CD4-positive, alpha-beta memory T cell (primary cell): ENCODE measurements around the gene OBSCN. TPM values are rescaled to one million over a fixed set of nuclear protein-coding genes. Genes with fewer than 3 reads are reported as not detected.

Experiments
- CTCF ChIA-PET: fragments of 350-600 bp; sonication (Branson Sonifier 250); formaldehyde crosslinking; loops from one replicate; lab custom pipeline; 2021; ENCODE audit warnings: inconsistent platforms; ENCODE audit not compliant: partially characterized antibody; lab: Charles Lee
- POLR2A ChIA-PET: fragments of 350-600 bp; sonication (Branson Sonifier 250); formaldehyde crosslinking; loops from one replicate; lab custom pipeline; 2021; ENCODE audit not compliant: partially characterized antibody; lab: Charles Lee
- DNase-seq, 5 donors: peaks; one replicate each; pipeline versions ENCODE4 v3.0.0 to v3.0.0-alpha.2; 2020 to 2022; ENCODE audit warnings: mixed read lengths in 1 of 5
- H3K27ac ChIP-seq: one replicate; pipeline ENCODE4 v1.7.0; 2013; ENCODE audit warnings: low read depth, low read length
- H3K27me3 ChIP-seq: 2 replicates; pipeline ENCODE4 v1.7.0; 2013; ENCODE audit warnings: mild to moderate bottlenecking, low read length, moderate library complexity; ENCODE audit not compliant: insufficient read depth
- H3K36me3 ChIP-seq: 2 replicates; pipeline ENCODE4 v1.7.0; 2013; ENCODE audit warnings: mild to moderate bottlenecking, low read length, moderate library complexity; ENCODE audit not compliant: insufficient read depth
- H3K4me1 ChIP-seq: 2 replicates; pipeline ENCODE4 v1.7.0; 2013; ENCODE audit warnings: mild to moderate bottlenecking, low read length, moderate library complexity; ENCODE audit not compliant: insufficient read depth
- H3K4me3 ChIP-seq, 2 donors: one replicate each; pipeline ENCODE4 v1.7.0; 2013; ENCODE audit warnings: low read length in 2 of 2, mild to moderate bottlenecking in 1 of 2
- H3K9me3 ChIP-seq, 2 donors: one replicate each; pipeline ENCODE4 v1.7.0; 2013; ENCODE audit warnings: low read length in 2 of 2, control low read depth in 1 of 2; ENCODE audit not compliant: control insufficient read depth in 1 of 2
- H3K27ac Mint-ChIP-seq, 7 donors: one replicate each; pipeline ENCODE4 v1.8.0; 2020 to 2021; ENCODE audit warnings: mixed read lengths in 7 of 7, mild to moderate bottlenecking in 6 of 7, inconsistent platforms in 3 of 7, moderate library complexity in 3 of 7
- H3K27me3 Mint-ChIP-seq, 2 donors: one replicate each; pipeline ENCODE4 v1.8.0; 2020 to 2021; ENCODE audit warnings: mixed read lengths in 2 of 2
- H3K36me3 Mint-ChIP-seq, 2 donors: one replicate each; pipeline ENCODE4 v1.8.0; 2020 to 2021; ENCODE audit warnings: mixed read lengths in 2 of 2, inconsistent platforms in 1 of 2, mild to moderate bottlenecking in 1 of 2
- H3K4me1 Mint-ChIP-seq, 4 donors: one replicate each; pipeline ENCODE4 v1.8.0; 2020 to 2021; ENCODE audit warnings: mixed read lengths in 4 of 4, mild to moderate bottlenecking in 1 of 4
- H3K4me3 Mint-ChIP-seq, 8 donors: one replicate each; pipeline ENCODE4 v1.8.0; 2020 to 2021; ENCODE audit warnings: mixed read lengths in 8 of 8, mild to moderate bottlenecking in 7 of 8, moderate library complexity in 6 of 8, inconsistent platforms in 3 of 8
- H3K9me3 Mint-ChIP-seq, 8 donors: one replicate each; pipeline ENCODE4 v1.8.0; 2020 to 2021; ENCODE audit warnings: mixed read lengths in 8 of 8, mild to moderate bottlenecking in 5 of 8, inconsistent platforms in 3 of 8, moderate library complexity in 1 of 8
- intact Hi-C: fragments of 100-400 bp; cut with micrococcal nuclease; formaldehyde crosslinking; loops from one replicate; pipeline ENCODE4 v1.15.1; 2023
- polyA plus RNA-seq, 2 donors: library from polyadenylated mRNA; unstranded; fragments of 300-500 nt; fragmentation: Illumina TruSeq; gene quantifications; one replicate each; pipeline ENCODE4 v1.2.3, GENCODE V29; 2021
- total RNA-seq, 2 experiments: library from RNA; stranded (reverse); gene quantifications; one replicate each; pipeline ENCODE4 v1.2.3, GENCODE V29; 2021

The OBSCN gene
- total and polyA plus RNA-seq, 4 experiments from 2014 or later = 0.19 to 91.4 (median 39.8) TPM

DNA sequence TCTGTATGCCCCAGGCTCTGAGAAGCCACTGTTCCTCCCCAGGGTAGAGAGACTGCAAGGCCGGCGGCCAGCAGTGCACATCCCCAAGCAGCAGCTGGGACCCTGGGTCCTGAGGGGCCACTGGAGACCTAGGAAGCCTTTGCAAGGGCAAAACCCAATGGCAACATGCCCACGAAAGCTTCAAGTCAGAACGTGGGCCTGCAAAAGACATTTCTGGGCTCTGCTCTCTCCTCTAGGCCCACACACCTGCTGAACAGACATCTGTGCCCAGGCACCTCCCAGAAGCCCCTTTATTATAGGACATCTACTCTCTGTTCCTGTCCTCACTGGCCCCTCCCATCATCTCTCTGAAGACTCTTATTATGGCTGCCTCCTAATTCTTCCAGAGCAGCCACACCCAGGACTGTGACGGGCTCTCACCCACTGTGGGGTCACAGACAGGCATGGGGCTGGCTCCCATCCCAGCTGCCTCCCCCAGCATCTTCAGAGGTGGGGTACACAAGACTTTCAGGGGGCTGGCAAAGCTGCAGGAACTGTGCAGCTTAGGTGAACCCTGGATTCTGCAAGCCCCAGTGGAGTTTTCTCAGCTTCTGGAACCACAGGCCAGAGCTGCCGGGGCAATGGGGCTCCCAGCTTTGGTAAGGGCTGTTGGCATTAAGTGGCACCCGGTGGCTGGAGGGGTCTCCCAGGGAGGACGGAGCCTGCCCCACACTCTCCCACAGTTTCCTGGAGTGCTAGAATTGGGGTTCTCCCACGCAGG is 186.1 kb downstream of the OBSCN start:
- peaks cover 26 to 37% of the 10 kb centered on the region in 2 donors for H3K36me3 Mint-ChIP-seq
- H3K4me1 ChIP-seq = peaks cover 10% of the 10 kb centered on the region
- CTCF ChIA-PET = interaction anchor here (1.4 to 1.7 kb wide), 2 partner anchors 10 to 53 kb away, joined by 3 to 4 read pairs; no protein-coding TSS in a partner anchor
- no peak for DNase-seq
- POLR2A ChIA-PET = interaction anchor here (4.6 kb wide), 1 partner anchor 12 kb away, joined by 24 read pairs; the partner anchor contains the start of gene TRIM11
- no peaks in the 10 kb centered on the region for H3K27me3 Mint-ChIP-seq
- no peak overlapping the region for H3K4me3 ChIP-seq
- H3K9me3 Mint-ChIP-seq = peaks cover 0 to 2% (median 0%) of the 10 kb centered on the region in 8 donors
- peaks cover 6 to 19% (median 13%) of the 10 kb centered on the region in 4 donors for H3K4me1 Mint-ChIP-seq
- H3K4me3 Mint-ChIP-seq = no peak overlapping the region
- no peak overlapping the region for H3K27ac ChIP-seq
- intact Hi-C loops = no loop called here
- H3K27ac Mint-ChIP-seq = peak overlapping the region in 4 of 7 donors; percentile 46 to 70 (median 58)
- no peaks in the 10 kb centered on the region for H3K9me3 ChIP-seq
- H3K27me3 ChIP-seq = no peaks in the 10 kb centered on the region
- peaks cover 32% of the 10 kb centered on the region for H3K36me3 ChIP-seq

DNA sequence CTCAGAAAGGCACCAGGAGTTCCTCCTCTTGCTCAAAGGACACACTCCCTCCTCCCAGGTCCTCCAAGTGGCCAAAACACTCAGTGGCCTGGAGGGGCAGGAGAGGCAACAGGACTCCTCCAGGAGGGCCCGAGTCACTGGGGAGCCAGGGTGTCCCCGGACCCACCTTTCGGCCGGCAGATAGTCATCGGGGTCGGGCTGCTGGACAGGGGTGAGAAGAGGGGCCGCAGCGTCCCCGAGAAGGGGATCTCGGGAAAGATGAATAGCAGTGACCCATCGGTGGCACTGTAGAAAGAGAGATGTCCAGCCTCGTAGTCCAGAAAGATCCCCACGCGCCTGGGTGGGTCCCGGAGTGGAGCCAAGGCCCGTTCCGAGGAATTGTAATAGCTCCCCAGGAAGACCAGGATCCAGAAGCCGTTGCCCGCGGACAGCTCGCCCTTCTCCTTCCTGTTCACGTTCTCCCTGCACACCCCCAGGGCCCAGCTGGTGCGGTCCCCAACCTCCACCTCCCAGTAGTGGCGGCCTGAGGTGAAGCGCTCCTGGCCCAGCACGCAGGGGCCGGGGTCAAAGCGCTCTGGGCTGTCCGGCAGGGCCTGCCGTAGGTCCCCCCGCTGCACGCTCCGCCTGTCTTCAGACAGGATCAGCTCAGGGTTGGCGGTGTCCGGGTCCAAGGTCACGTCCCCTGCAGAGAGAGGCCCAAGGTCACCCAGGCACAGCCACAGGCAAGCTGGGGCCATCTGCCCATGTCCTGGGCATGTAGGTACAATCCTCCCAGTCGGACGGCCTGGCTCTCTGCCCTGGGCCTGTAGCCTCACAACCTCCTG is 186.9 kb downstream of the OBSCN start:
- ChIA-PET CTCF (interaction anchor here (1.7 kb wide), 1 partner anchor 52 kb away, joined by 4 read pairs; no protein-coding TSS in a partner anchor), POLR2A (interaction anchor here (0.6 to 4.6 kb wide), 2 partner anchors 11 to 65 kb away, joined by 3 to 24 read pairs; partner anchors contain the start of gene TRIM11)
- H3K4me1 Mint-ChIP-seq = peaks cover 7 to 24% (median 13%) of the 10 kb centered on the region in 4 donors
- intact Hi-C loops = no loop called here
- peaks cover 26 to 39% of the 10 kb centered on the region in 2 donors for H3K36me3 Mint-ChIP-seq
- H3K4me3 ChIP-seq = no peak overlapping the region
- no peak overlapping the region for H3K27ac Mint-ChIP-seq
- peaks cover 10% of the 10 kb centered on the region for H3K4me1 ChIP-seq
- H3K4me3 Mint-ChIP-seq = no peak overlapping the region
- H3K27me3 Mint-ChIP-seq = no peaks in the 10 kb centered on the region
- H3K9me3 Mint-ChIP-seq = peaks cover 0 to 2% (median 0%) of the 10 kb centered on the region in 8 donors
- no peaks in the 10 kb centered on the region for H3K27me3 ChIP-seq
- peaks cover 32% of the 10 kb centered on the region for H3K36me3 ChIP-seq
- no peak overlapping the region for H3K27ac ChIP-seq
- no peaks in the 10 kb centered on the region for H3K9me3 ChIP-seq
- DNase-seq = no peak

DNA sequence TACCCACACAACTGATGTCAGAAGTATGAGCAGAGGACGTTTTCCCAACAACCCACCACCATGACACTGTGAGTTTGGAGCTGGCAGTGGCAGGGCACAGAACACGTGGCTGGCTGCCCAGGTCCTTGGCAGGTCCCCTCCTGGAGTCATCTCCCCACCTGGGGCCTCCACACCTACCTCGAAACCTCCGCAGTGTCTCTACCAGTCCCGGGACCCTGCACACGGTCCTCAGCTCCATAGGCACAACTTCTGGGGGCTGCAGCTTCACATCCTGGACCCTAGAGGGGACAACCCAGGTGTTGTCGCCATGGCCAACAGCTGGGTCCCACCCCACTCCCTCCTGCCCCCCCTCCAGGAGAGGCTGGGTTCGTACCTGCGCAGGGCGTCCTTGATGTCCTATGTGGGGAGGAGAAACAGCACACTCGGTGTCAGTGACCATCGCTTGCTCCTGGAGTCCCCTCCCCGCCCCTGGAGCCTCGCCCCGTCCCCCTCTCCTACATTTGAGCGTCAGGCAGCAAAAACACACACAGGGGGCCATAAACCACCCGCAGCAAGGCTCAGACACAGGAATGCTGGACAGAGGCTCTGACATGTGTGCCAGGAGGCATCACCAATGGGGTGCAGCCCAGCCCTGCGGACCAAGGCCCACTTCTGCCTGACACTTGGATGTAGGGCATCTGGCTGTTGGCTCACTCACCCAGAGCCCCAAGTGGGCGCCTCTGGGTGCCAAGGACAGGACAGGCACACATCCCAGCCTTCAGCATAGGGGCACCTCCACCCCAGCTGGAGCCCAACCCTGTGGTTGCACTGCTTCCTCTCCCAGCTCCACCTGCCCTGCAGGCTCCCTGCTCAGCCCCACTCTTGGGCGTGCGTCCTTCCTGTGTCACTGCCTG is 189.2 kb downstream of the OBSCN start:
- peaks cover 0 to 4% (median 0%) of the 10 kb centered on the region in 8 donors for H3K9me3 Mint-ChIP-seq
- ChIA-PET POLR2A (interaction anchor here (1.8 kb wide), 1 partner anchor 9 kb away, joined by 8 read pairs; the partner anchor contains the start of gene TRIM11), CTCF (interaction anchor here (0.5 kb wide), 1 partner anchor 75 kb away, joined by 3 read pairs; no protein-coding TSS in a partner anchor)
- Histone ChIP-seq H3K27ac (no peak overlapping the region), H3K9me3 (no peaks in the 10 kb centered on the region), H3K36me3 (peaks cover 46% of the 10 kb centered on the region), H3K4me3 (no peak overlapping the region), H3K4me1 (peaks cover 14% of the 10 kb centered on the region), H3K27me3 (no peaks in the 10 kb centered on the region)
- intact Hi-C loops = no loop called here
- peaks cover 26 to 58% of the 10 kb centered on the region in 2 donors for H3K36me3 Mint-ChIP-seq
- no peak for DNase-seq
- peak overlapping the region in 5 of 8 donors; percentile 23 to 78 (median 46) for H3K4me3 Mint-ChIP-seq
- H3K27ac Mint-ChIP-seq = peak overlapping the region; percentile 19 to 93 (median 75)
- no peaks in the 10 kb centered on the region for H3K27me3 Mint-ChIP-seq
- peaks cover 7 to 45% (median 25%) of the 10 kb centered on the region in 4 donors for H3K4me1 Mint-ChIP-seq

DNA sequence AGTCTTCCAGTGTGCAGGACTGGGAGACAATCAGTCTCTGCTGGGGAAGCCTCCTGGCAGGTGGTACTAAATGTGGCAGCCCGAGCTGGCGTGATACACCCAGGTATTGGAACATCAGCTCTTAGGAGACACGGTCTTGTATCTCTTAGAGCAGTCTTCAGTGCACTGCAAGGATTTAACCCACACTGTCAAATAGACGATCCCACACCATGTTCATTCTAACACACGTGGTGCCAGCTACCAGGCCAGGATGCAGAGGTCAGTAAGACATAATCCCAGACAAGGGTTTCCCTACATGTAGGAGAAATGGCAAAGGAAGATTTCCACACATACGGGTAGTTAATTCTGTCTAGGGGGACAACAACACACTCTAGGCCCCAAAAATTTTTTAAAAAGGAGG is 190.1 kb downstream of the OBSCN start:
- Mint-ChIP-seq H3K4me3 (peak overlapping the region in 3 of 8 donors; percentile 7 to 78 (median 46)), H3K27ac (peak overlapping the region in 6 of 7 donors; percentile 19 to 75 (median 40)), H3K9me3 (peaks cover 0 to 4% (median 0%) of the 10 kb centered on the region in 8 donors), H3K36me3 (peaks cover 26 to 64% of the 10 kb centered on the region in 2 donors), H3K27me3 (no peaks in the 10 kb centered on the region), H3K4me1 (peaks cover 13 to 55% (median 32%) of the 10 kb centered on the region in 4 donors)
- DNase-seq = no peak
- ChIA-PET CTCF (interaction anchor here (0.5 kb wide), 1 partner anchor 74 kb away, joined by 3 read pairs; no protein-coding TSS in a partner anchor), POLR2A (interaction anchor here (1.8 kb wide), 1 partner anchor 8 kb away, joined by 8 read pairs; the partner anchor contains the start of gene TRIM11)
- Histone ChIP-seq H3K4me3 (no peak overlapping the region), H3K27me3 (no peaks in the 10 kb centered on the region), H3K4me1 (peaks cover 24% of the 10 kb centered on the region), H3K9me3 (no peaks in the 10 kb centered on the region), H3K27ac (no peak overlapping the region), H3K36me3 (peaks cover 54% of the 10 kb centered on the region)
- intact Hi-C loops = no loop called here

DNA sequence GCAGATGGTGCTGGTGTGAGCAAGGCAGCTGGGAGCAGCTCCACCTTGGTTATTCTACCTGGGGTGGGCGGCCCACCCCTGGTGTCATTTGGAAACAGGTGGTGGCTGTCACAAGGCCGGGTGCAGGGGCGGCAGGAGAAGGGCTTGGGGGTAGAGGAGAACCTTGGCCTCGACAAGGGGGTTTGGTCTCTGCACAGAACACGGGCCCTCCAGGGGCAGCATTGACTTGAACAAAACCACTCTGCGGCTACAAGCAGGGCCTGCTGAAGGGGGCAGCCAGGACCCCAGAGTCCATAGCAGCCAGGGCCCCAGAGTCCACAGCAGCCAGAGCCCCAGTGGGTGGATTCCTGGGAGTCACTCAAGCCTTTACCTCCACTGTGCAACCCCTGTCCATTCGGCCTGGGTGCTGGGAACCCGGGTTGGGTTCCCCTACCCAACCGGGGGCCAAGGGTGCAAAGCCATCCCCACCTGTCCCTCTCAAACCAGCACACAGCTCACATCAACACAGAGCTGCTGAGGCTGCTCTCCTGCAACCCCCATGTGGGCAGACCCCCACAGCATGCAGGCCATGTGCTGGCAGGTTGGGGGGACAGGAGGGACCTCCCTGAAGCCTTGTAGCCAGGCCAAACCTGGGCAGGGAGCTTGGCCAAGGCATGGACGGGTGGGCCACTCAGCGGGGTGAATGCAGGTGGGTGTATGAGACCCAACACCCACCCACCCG is 191.1 kb downstream of the OBSCN start:
- CTCF ChIA-PET = no interaction called here
- Mint-ChIP-seq H3K27ac (peak overlapping the region in 2 of 7 donors; percentile 29 to 76), H3K27me3 (no peaks in the 10 kb centered on the region), H3K9me3 (peaks cover 0 to 4% (median 0%) of the 10 kb centered on the region in 8 donors), H3K4me3 (no peak overlapping the region), H3K4me1 (peaks cover 20 to 64% (median 41%) of the 10 kb centered on the region in 4 donors), H3K36me3 (peaks cover 25 to 64% of the 10 kb centered on the region in 2 donors)
- Histone ChIP-seq H3K27ac (no peak overlapping the region), H3K4me3 (no peak overlapping the region), H3K9me3 (no peaks in the 10 kb centered on the region), H3K4me1 (peaks cover 33% of the 10 kb centered on the region), H3K27me3 (no peaks in the 10 kb centered on the region), H3K36me3 (peaks cover 63% of the 10 kb centered on the region)
- intact Hi-C loops = no loop called here
- POLR2A ChIA-PET = no interaction called here
- DNase-seq = no peak
